HG03025 (cell line): ENCODE results near the gene SYT1.
"Not testable (repeated sequence)": the region's sequence is repeated elsewhere in the genome, so short reads cannot be mapped to it uniquely, and the experiment has no call there.

Experiments used
- ATAC-seq: cut with Tn5 transposase; IDR thresholded peaks from one replicate; pipeline ENCODE4 v1.9.1; 2021; ENCODE audit warnings: mild to moderate bottlenecking, moderate library complexity; ENCODE audit not compliant: unreplicated experiment, low FRiP score

The SYT1 gene

DNA sequence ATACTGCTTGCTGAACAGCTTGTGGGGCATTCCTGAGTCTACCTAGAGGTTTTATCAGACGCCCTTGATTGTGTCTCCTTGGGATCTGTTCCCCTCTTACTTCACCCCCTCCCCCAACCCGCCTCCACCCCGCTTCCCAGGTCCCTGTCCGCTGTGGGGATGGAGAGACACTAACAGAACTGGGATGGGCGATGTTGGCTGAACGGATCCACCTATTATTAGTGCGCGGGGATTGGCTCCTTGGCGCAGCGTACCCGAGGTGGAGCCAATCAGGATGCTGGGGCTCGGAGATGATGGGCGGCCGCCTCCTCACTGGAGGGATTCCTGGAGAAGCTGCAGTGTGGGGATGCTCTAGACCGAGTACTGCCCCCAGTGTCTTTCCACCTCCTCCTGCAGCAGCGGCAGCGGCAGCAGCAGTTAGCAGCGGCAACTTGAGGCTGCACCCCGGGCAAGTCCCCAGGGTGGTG, at the start of gene SYT1:
TSS of gene SYT1 (plus strand) at position 372 of the 467 bp plus-strand sequence.
- ATAC-seq = no peak

DNA sequence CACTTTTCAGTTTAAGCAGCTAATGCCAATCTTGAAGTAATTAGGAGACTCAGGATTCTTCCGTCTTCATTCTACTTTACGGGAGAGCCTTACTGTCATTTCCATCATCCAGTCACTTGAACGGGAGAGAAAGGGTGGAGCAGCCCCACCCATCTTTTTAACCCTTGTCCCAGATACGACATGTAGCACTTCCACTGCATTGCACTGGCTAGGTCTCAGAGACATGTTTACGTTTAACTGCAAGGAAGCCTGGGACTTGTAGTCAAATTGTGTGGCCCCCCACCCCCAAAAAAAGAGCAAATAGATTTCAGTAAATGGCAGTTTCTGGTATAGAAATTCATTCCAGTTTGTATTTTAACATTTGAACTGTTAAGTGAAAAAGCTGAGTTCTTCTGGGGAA, 46.1 kb upstream of the SYT1 start:
- ATAC-seq = no peak

DNA sequence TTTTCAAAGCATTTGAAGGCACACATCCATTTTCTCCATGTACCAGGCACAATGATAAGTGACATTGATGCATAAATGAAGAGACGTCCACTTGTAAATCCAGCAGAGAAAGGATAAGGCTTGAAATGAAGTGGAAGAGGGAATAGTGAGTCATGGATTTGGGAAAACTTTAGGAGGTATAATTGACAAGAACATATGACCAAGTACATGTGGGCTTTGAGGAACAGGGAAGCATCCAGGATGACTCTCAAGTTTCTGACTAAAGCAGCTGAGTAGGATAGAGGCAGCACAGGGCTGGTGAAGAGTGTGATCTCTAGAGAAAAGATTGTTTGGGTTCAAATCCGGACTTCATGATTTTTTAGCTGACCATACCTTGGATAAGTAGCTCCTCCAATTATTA, 43.6 kb upstream of the SYT1 start:
- ATAC-seq = no peak

DNA sequence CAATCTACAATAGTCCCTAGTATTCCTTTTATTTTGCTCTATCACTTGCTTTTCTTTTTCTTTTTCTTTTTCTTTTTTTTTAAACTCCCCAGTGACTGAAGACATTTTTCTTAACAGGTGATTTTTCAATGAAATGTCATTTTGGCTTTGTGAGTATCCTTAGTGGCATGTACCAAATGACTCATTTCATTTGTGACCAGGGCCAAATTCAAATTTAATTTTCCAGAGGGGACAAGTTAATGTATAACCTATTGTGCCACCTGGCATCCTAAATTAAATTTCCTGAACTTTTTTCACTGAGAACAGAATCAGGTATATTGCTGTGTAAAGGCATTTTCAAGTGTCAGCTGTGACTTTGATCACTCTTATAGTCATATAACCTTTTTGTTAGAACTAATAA, 39.7 kb upstream of the SYT1 start:
- ATAC-seq = no peak

DNA sequence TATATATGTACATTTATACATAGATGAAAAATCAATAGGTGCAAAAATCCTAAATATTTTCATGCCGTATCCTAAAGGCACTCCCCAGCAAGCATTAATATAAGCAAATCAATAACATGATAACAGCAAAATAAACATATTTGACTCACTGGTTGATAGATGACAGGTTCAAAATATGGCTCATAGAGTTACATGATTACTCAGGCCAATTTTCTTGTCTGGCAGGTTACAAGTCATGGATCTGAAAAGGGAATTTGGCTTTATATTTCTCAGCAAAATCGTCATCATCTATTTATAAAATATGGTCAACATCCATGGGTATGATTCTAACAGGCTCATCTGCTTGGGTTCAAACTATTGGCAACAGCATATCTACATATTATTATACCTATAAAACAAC, 34.9 kb upstream of the SYT1 start:
- no peak for ATAC-seq

DNA sequence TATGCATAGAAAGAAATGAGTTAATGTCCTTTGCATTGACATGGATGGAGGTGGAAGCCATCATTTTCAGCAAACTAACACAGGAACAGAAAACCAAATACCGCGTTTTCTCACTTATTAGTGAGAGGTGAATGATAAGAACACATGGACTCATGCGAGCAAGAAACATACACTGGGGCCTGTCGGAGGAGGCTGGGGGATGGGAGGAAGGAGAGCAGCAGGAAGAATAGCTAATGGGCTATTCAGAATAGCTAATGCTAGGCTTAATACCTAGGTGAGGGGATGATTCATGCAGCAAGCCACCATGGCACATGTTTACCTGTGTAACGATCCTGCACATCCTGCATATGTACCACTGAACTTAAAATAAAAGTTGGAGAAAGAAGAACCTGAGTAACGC, 29.1 kb upstream of the SYT1 start:
- no peak for ATAC-seq

DNA sequence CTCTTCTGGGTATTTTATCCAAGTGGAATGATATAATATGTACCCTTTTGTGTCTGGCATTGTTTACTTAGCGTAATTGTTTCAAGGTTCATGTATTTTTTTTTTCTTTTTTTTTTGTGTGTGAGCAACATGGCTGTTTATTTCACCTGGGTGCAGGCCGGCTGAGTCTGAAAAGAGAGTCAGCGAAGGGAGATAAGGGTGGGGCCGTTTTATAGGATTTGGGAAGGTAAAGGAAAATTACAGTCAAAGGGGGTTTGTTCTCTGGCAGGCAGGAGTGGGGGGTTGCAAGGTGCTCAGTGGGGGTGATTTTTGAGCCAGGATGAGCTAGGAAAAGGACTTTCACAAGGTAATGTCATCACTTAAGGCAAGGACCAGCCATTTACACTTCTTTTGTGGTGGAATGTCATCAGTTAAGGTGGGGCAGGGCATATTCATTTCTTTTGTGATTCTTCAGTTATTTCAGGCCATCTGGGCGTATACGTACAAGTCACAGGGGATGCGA, 24.0 kb upstream of the SYT1 start:
- not testable (repeated sequence) for ATAC-seq

DNA sequence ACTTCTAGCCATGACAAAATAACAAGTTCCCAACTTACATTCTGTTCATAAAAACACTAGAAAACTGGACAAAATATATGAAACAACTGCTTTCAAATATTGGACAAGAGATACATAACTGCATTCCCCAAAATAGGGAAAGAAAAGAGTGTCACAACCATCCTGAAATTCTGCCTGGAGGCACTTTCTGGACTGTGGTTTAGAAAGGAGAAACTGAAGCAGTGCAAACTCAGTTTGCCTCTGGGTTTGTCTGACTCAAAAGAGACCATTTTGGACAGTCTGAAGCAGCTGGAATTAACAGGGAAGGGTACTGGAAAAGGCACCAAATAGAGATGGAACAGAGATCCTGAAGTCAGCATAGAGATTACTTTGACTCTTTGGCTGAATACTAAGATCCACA, 11.3 kb upstream of the SYT1 start:
- no peak for ATAC-seq

DNA sequence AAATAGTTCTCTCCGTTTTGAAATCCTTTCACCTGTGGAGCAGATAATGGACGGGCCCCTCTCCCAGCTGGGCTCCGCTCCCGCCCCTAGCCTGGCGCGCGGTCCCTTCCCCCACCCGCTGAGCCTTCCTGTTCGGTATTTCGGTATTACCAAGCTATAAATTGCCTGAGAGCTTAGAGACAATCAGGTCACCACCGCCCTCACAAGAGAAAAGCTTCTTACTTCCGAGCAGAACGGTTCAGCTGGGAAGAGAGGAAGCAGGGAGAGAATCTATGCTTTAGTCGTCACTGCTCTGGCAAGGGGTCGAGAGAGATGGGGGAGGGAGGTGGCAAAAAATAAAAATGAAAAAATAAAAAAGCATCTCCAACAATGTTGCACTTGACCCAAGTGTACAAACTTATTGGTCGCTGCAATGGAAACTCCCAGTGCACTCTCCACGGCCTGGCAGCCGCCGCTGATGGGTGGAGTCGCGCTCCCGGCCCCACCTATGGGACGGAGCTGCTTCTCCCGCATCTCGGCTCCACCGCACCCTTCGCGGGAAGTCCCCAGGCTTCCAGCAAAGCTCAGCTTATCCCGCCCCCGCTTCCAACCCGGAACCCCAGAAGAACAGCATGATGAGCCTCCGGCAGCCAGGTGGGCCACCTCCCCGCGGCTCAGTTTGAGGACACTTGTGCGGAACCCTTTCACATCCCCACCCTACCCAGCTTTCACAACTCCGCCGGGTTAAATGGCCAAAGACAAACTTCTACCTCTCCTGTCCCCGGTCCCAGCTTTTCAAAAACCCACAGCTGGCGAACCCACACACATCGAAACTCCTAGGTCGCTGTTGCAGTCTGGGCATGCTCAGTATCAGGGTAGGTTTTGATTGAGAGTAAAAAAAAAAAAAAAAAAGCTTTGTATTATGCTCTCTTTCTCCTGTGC, 832 bp upstream of the SYT1 start:
- ATAC-seq = no peak

DNA sequence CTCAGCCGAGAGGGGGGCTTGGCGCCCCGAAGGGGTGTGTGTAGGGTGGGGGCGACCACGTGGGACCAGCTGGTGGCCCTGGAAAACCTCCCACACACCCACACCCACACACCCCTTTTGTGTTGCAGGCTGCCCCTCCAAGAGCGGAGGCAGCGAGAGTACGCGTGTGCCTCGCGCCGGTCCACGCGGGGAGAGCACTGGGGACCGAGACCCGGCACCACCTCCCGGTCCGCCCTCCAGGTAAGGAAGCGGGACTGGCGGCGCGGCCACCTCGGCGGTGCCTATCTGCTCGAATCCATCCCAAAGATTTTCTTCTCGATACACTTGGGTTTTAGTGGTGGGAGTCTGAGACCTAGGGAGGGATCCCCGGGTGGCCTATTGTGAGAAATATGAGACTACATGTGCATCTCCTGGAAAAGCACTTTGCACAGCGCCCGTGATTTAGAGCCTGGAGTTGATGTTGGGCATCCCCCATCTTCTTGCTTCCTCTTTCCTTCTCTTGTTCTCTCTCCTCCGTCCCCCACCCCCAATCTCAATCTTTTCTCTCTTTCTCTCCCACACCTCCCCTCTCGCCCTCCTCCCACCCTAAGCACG, 393 bp downstream of the SYT1 start:
- no peak for ATAC-seq

DNA sequence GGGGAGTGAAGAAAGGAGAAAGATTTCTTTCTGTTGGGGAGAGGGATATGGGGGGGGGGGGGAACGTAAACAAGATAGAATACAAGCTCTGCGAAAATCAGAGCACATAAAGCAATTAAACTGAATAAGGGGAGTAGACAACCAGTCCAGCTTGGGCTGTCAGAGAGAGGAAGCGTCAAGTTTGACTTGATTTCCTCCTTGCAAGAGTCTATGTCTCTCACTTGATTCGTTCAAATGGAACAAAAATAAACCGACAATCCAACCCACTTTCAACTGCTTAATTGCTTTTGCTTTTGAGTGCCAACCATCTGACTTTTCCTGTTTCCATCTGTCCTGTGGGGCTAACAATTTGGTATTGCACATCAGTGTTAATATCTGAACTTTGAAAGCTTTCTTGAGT, 942 bp downstream of the SYT1 start:
- ATAC-seq = no peak

DNA sequence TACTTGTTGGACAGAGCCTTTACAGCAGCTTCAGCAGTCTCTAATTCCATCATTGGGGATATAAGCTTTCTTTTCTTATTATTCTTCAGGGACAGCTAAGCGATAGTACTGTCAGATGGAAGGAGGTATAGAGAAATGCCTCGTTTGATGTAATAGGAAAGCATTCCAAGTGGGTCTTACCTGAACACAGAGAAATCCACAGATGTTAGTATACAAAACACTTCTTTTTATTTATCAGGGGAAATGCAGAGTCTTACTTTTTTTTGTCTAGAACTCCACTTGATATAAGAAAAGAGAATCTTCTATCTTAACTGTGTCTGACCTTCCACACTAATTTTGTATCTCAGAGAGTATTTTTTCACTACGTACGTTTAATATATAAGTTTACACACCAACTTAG, 1.9 kb downstream of the SYT1 start:
- ATAC-seq = no peak

DNA sequence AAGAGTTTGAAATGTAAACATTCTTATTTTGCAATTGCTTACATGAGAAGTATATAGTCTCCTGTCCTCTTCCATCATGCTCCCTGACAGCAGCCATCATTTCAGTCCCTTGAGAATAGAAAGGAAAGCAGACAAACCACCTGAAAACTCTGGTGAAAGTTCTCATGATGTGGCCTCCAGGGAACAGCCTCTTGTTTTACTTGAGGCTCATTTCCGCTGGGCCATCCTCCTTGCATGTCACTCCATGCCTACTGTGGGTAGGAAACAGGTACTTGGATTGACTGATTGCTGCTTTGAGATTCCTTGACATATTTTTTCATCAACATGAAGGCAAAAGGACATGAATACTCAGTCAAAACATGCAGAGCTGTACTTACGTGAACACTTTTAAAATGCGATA, 6.0 kb downstream of the SYT1 start:
- ATAC-seq = no peak

DNA sequence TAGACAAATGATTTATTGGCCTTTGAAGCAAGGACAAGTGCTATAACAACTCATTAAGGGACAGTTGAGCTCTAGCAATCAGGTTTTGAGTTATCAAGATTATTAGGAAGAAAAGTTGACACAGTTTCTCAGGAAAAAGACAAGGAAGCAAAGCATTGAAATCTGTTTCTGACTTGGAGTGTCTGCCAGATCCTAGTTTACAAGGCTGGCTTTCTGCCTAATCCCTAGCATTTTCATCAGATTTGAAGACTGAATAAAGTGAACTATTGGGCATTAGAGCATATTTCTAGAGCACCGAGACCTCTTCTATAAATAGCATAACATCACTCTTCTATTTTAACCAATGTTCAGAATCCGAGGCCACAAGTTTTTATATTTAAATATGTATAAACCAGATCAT, 7.0 kb downstream of the SYT1 start:
- no peak for ATAC-seq

DNA sequence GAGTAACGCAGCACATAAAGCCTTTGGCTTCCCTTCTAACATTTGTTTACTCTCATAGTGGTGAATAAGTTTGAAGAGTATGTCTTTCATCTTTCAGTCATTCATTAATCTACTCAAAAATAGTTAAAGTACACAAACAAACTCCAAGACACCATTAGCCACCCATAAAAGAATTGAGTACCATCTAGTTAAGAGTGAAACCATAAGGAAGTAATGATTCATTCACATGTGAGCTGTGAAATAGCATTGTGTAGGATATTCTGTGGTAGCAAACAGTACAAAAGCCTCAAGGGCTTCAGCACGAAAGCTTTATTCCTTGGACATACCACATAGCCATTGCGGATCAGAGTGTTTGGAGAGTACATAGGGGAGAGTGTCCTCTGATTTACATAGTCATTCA, 13.9 kb downstream of the SYT1 start:
- ATAC-seq = no peak

DNA sequence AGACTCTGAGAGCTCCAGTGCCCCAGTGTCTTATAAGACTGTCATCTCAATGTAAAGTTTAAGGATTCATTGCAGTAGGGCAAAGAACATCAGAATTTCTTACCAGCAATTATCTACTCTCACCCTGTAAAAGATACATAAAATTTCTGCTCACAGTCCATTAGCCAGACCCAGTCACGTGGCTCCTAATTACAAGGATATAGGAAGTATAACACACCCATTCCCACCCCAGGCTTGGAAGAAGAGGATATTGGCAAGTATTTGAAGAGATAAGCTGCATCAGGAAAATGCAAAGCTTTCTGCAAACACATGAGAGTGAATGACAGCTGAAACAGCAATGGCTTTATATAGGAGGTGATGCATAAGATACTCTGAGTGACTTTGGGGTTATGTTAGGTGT, 14.3 kb downstream of the SYT1 start:
- ATAC-seq = no peak

DNA sequence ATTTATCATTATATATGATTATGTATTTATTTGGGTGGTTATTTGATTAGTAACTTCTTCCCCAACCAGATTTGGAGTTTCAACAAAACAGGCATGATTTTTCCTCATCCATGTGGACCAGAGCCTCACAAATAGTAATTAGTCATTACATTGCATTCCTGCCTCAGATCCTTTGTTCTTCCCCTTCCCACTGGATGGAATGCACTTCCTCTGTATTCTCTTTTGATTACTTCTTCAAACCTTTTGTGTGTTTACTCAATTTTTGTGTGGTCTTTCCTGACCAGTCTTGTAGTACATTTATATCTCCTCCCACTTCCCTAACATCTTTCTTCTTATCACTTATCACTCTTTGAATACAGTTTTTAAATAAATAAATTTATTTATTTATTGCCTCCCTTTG, 15.5 kb downstream of the SYT1 start:
- ATAC-seq = no peak

DNA sequence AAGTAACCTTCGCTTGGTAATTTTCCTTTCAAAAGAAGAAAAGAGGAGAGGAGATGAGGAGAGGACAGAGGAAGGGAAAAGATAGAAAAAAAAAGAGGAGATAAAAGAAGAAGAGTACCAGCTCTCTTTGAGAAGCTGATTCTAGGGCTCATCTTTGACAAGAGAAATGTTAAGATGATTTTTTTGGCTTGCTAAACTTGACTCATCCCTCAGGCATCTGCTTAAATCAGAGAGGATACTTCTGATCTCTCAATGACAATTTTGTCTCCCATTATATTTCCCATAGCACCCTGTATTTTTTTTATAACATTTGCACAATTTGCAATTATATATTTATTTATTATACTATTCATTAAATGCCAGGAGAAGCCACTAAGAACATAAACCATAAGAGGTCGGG, 17.1 kb downstream of the SYT1 start:
- ATAC-seq = no peak

DNA sequence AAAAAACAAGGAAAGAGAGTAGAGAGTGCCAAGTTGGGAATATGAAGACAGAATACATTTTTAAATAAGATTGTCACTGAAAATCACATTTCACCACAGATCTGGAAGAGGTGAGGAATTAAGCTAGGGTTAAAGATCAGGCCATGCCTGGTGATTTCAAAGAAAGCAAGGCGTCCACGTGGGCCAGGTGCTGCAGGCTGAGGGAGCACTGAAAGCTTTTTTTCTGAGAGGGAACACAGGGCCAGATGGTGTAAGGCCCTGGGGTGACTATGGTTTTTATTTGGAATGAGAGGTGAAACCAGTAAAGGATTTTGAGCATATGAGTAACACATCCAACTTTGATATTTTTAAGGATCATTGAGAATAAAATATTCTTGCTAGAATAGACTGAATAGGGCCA, 20.9 kb downstream of the SYT1 start:
- ATAC-seq = no peak

DNA sequence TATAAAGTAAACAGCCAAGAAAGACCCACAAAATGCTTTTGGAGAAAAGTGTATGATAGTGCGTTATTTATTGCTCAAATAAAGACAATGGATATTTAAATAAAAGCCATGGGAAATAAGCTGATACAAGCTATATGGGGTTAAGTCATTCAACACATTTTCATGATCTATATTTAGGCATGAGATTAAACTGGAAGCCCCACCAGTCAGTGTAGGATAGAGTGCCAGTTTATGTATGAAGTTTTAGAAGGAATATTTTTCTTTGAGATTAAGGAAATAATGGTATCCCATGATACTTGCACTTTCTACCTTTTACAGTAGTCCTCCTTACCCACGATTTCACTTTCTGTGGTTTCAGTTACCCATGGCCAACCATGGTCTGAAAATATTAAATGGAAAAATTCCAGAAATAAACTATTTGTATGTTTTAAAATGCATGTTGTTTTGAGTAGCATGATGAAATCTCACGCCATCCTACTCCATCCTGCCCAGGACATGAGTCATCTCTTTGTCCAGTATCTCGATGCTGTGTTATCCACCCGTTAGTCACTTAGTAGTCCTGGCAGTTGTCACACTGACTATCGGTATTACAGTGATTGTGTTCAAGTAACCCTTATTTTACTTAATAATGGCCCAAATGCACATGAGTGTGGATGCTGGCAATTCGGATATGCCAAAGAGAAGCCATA, 22.3 kb downstream of the SYT1 start:
- no peak for ATAC-seq

DNA sequence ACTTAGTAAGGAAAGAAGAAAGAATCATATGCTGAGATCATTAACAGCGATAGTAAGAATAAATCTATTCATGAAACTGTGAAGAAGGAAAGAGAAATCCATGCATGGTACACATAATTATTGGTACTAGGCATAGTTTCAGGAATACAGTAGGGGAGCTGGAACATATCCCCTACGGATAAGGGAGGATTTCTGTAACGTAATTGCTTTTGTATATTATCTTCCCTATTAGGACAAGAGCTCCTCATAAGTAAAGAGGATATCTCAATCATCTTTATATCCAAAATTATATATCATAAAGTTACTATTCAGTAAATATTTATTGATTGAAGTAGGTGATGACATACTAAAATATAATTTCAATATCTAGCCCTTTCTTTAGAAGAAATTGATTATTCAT, 22.9 kb downstream of the SYT1 start:
- no peak for ATAC-seq
